Uterus (tissue), 2 donors: Measurements from ENCODE around the gene AK2.

Experiments
- POLR2A ChIP-seq, 2 donors: fragments of 450-650 bp; IDR thresholded peaks; one replicate each; pipeline ENCODE4 v1.6.1; 2016; ENCODE audit warnings: antibody characterized with exemption in 2 of 2, mild to moderate bottlenecking in 1 of 2, moderate library complexity in 1 of 2
- TF ChIP-seq, protein P1 (sequence below), 4 experiments: fragments of 200-600 bp in 2 of 4; fragments of 450-650 bp in 2 of 4; sonication (generic) in 2 of 4; IDR thresholded peaks; one replicate each; pipeline ENCODE4 v1.5.1; 2016 to 2019; ENCODE audit warnings: antibody characterized with exemption in 4 of 4, mild to moderate bottlenecking in 2 of 4, moderate library complexity in 1 of 4

DNA sequence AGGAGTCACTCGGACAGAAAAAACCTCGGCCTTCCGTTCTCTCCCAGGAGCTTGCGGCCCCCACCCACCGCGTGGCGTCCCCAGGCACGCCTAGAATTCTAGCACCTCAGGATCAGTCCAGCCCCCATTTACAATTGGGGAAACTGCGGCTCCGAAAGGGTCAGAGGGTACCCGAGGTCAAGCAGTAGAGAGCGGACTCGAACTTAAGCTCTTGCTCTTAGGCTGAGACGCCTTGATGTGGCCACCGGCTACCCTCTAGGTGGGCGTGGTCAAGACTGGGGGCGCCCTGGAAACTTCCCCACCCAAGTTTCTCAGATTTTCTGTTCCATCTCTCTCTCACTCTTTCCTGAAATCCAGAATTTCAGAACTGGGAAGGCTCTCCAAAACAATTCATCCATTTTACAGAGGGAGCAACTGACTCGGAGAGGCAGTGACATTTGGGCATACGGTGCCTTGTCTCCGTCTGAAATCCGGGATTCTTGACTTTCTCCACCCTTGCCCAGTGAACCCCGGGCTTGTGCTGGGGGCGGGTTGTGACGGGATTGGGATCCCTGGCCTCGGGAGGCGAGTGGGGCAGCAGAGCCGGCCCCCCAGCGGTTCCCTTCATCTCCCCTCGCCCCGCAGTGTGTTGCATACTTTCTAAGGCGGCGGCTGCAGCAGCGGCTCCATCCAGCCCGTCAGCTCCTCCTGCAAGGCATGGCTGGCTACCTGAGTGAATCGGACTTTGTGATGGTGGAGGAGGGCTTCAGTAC lies 45.0 kb upstream of the AK2 start:
- TF ChIP-seq, protein P1, sequence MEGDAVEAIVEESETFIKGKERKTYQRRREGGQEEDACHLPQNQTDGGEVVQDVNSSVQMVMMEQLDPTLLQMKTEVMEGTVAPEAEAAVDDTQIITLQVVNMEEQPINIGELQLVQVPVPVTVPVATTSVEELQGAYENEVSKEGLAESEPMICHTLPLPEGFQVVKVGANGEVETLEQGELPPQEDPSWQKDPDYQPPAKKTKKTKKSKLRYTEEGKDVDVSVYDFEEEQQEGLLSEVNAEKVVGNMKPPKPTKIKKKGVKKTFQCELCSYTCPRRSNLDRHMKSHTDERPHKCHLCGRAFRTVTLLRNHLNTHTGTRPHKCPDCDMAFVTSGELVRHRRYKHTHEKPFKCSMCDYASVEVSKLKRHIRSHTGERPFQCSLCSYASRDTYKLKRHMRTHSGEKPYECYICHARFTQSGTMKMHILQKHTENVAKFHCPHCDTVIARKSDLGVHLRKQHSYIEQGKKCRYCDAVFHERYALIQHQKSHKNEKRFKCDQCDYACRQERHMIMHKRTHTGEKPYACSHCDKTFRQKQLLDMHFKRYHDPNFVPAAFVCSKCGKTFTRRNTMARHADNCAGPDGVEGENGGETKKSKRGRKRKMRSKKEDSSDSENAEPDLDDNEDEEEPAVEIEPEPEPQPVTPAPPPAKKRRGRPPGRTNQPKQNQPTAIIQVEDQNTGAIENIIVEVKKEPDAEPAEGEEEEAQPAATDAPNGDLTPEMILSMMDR (IDR thresholded peaks at IDR 0.05), result no peak
- no peak for TF ChIP-seq POLR2A (IDR thresholded peaks at IDR 0.05)
